Activated CD4-positive, CD25-positive, alpha-beta regulatory T cell (primary cell): ENCODE results near the gene ALOXE3.

Experiments used
- DNase-seq, 4 experiments: peaks; one replicate each; lab custom pipeline; 2025; lab: John Stamatoyannopoulos, UW

Gene ALOXE3

GRCh38 chr17:8051831-8052230 is 66.5 kb downstream of the ALOXE3 start:
- no peak for DNase-seq

- no peak for DNase-seq
These were observed 69.6 kb downstream of the ALOXE3 start for GRCh38 chr17:8048736-8049135.

- no peak for DNase-seq
These were observed 70.1 kb downstream of the ALOXE3 start for GRCh38 chr17:8048236-8048635.

GRCh38 chr17:8047769-8048110 is 70.6 kb downstream of the ALOXE3 start:
- no peak for DNase-seq

- DNase-seq = no peak
These were observed 71.2 kb downstream of the ALOXE3 start for GRCh38 chr17:8046929-8047768.

- no peak for DNase-seq
These were observed 71.9 kb downstream of the ALOXE3 start for GRCh38 chr17:8046306-8046928.
